ENCODE results near the gene BCAP29.

The BCAP29 gene

DNA sequence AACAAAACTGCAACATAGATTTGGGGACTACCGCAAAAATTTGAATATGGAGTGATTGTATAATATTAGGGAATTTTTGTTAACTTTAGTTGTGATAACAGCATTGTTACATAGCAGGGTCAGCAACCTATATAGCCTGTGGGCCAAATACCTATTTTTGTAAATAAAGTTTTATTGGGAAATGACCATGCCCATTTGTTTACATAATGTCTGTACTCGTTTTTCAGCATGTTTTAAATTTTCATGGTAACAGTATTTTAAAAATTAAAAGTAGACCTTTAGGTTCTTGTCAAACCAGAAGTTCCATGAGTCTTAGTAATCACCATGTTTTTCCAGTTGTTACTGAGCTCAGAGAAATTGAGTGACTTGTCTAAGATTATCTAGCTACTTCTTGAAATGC lies 4.7 kb downstream of the BCAP29 start:
- no peak for DNase-seq

DNA sequence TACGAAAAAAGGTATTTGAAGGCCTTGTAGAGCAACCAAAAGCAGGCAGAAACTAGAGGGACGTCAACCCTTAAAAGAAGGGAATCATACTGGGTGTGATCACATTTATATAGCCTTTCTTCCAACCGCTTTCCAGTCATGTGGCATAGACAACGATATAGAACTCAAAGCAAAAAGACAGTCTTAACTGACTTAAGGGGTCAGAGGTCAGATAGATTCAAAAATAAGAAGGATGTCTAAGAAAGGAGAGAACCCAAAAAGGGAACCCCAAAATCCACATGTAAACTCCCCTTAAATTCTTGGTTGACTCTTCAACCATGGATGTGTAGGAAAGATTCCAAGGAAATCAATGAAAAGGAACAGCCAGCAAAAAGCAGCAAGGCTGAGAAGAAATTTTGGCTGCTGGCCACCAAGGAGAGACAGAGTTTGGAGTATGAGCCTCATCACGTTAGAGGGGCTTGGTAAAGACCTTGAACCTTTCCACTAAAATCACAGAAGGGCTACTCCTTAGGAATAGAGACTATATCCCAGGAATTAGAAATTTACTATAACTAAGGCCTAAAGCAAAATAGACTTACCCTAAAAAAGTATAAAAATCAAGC lies 8.6 kb downstream of the BCAP29 start:
- DNase-seq, result no peak

GRCh38 chr7:107591421-107591820 lies 11.4 kb downstream of the BCAP29 start:
- no peak for DNase-seq

DNA sequence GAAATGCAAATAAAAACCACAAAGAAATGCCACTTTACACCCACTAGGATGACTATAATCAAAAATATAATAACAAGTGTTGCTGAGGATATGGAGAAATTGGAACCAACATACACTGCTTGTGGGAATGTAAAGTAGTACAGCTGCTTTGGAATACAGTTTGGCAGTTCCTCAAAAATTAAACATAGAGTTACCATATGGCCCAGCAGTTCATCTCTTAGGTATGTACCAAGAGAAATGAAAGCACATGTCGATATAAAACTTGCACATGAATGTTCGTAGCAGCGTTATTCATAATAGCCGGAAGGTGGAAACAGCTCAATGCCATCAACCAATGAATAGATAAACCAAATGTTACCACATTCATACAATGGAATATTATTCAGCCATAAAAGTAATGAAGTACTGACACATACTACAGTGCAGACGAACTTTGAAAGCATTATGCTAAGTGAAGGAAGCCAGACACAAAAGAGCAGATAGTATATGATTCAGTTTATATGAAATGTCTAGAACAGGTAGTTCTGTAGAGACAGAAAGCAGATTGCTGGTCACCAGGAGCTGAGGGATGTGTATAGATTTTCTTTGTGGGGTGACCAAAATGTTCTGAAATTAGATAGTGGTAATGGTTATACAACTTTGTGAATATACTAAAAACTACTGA lies 12.4 kb downstream of the BCAP29 start:
- DNase-seq, result no peak

GRCh38 chr7:107593025-107593410 lies 13.0 kb downstream of the BCAP29 start:
- no peak for DNase-seq

GRCh38 chr7:107594961-107595737 lies 15.1 kb downstream of the BCAP29 start:
- no peak for DNase-seq

DNA sequence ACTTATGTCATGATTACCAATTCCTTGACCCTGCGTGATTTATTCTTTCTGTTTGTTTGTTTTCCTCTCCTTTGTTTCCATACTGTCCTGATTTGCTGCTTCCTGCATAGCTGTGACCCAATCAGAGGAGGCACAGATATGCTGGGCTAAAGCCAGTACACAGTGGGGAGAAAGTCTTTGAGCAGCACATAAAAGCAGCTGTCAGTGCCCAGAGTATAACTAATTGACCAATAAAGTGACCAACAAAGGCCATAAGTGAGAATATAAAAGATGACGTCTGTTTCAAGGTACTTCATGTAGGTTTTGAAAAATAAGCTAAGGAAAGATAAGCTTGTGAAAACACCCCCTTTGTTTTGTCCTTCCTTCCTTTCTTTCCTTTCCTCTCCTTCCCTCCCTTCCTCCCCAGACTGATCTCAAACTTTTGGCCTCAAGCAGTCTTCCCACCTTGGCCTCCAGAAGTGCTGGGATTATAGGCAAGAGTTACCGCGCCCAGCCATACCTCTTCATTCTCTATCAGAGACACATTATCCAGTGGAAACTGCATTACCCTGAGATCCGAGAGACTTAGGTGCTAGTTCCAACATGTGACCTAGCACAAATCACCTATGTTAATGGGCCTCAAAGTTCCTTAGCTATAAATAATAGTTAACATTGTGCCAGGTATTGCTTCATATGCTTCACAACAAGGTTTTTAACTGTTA lies 17.0 kb downstream of the BCAP29 start:
- DNase-seq, result no peak

- DNase-seq, result no peak
Measured at GRCh38 chr7:107597582-107597916, 17.5 kb downstream of the BCAP29 start.

- no peak for DNase-seq
Measured at GRCh38 chr7:107597953-107598352, 17.9 kb downstream of the BCAP29 start.

- DNase-seq, result no peak
Measured at GRCh38 chr7:107599262-107599661, 19.2 kb downstream of the BCAP29 start.

DNA sequence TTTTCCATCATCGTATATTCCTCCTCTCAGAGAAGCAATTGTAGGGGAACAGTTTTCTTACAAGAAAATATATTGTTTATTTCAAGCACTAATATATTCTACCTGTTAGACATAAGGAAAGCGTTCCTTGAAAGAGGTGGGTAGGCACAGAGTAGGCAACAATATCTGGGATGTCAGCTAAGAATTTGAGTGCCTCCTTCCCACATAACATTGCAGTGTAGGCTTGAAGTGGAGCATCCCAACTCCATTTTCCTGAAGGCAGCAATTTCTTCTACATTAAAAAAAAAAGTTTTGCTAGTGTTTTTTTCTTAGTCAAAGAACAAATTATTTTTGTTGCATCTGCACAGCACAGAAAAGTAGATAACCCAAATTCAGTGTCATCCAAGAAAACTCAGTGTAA lies 20.8 kb downstream of the BCAP29 start:
- no peak for DNase-seq

- no peak for DNase-seq
Measured at GRCh38 chr7:107605218-107605815, 25.3 kb downstream of the BCAP29 start.

- DNase-seq, result no peak
Measured at GRCh38 chr7:107606303-107606702, 26.3 kb downstream of the BCAP29 start.

GRCh38 chr7:107609811-107610261 lies 29.8 kb downstream of the BCAP29 start:
- DNase-seq, result no peak

DNA sequence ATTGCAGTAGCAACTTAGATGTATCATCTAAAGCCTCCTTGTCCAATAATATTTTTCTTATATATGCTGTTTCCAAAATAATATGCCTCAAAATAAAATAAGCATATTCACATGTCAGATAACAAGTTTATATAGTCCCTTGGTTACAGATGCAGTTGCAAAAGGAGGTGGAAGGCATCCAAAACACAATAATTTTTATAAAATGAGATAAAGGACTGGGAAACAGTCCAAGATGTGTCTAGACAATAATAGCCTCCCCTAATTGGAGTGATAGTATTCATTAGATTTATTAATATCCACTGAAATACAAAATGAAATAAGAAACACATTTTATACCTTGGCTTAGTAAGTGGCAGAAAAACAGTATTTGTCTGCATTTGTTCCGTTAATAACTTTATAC lies 30.3 kb downstream of the BCAP29 start:
- DNase-seq, result no peak

- no peak for DNase-seq
Measured at GRCh38 chr7:107613439-107613838, 33.4 kb downstream of the BCAP29 start.

DNA sequence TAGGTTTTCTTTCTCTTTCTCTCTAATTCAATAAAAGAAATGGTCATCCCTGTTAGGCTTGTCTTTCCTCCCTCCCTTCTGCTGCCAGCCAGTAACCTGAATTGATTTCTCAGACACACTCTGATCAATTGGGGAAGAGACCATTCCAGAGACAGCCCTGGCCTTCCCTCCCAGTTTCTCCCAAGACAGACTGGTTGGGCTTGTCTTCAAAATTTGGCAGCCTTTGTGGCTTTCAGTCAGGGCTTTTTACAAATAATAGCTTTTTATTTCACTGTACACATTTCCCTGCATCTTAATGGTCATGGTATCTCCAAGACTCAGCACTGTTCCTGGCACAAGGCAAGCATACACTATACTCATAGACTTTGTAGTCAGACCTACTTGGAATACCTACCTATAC lies 33.9 kb downstream of the BCAP29 start:
- DNase-seq, result no peak

- DNase-seq, result no peak
Measured at GRCh38 chr7:107614425-107614824, 34.4 kb downstream of the BCAP29 start.

- no peak for DNase-seq
Measured at GRCh38 chr7:107615910-107616680, 36.0 kb downstream of the BCAP29 start.

- no peak for DNase-seq
Measured at GRCh38 chr7:107622429-107622828, 42.4 kb downstream of the BCAP29 start.

DNA sequence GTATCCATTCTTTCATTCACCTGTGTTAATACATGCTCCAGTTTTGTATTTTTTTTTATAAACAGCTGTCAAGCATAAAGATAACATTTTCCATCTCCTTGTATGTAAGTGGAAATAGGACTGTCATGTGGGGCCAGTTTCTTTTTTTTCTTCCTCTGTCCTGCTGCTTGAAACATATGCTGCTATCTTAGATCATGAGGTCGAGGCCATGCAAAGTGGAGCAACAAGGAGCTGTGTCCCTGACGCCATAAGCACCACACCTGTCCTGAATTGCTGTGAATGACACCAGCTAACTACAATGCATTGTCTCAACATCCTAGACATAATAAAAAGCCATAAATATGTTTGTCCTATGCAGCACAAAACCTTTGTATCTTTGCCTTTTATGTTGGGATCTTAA lies 42.8 kb downstream of the BCAP29 start:
- no peak for DNase-seq

- DNase-seq, result no peak
Measured at GRCh38 chr7:107627002-107627401, 47.0 kb downstream of the BCAP29 start.

All from activated CD4-positive, alpha-beta T cell treated with anti-CD3 and anti-CD28 coated beads for 1 hour (primary cell).